NCI-H69 (cell line): ENCODE data around the gene SORCS2.

Source experiments
- DNase-seq: peaks from one replicate; lab custom pipeline; 2025; lab: John Stamatoyannopoulos, UW

Gene SORCS2

DNA sequence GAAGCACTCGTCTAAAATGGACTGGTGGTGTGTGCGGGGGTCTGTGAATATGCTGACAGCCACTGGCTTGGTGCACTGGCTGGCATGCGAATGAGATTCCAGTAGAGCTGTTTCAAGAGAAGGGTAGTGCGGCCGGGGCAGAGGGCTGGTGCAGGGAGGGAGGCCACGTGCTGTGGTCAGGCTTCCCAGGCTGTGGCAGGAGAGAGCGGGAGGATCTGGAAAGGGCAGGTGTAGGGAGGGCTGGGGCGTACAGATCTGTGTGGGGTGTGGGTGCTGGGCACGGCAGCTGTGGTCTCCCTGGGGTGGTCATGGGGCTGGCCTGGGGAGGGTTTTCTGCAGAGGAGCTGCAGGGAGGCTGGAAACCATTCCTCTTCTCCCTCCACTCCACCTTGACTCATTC, 30.2 kb downstream of the SORCS2 start:
- DNase-seq: no peak

DNA sequence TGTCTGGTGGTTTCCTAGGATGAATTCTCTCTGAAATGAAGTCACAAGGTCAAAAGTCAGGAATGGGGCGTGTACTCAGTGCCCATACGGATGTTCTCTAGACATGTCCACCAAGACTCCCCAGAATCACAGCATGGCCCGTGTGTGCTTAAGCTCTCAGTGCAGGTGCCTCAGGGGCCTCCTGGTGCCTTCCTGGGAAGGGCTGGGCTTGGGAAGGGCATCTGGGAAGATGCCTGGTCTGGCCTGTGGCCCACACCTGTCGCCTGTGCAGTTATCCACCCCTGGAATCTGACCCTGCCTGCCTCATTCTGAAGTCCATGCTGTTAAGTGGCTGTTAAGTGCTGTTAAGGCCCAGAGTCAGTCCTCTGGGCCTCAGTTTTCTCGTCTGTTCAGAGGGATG, 31.2 kb downstream of the SORCS2 start:
- peak; percentile 10 for DNase-seq

DNA sequence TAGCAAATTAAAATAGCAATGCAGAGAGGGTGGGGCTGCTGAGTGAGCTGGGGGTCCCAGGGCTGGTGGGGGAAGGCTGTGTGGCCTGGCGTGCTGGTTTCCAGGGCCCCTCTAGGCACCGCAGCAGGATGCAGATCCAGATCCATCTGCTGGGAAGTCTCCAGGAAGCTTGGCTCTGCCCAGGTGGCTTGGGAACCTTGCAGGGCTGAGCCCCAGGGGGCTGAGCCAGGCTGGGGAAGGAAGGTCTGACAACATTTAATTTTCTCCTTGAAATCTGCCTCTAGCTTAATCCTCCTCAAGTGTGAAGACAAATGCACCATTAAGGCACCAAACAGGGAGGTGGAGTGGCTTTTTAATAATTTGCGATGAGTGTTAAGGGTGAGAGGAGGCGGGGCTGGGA, 31.7 kb downstream of the SORCS2 start:
- peak; percentile 2 for DNase-seq

DNA sequence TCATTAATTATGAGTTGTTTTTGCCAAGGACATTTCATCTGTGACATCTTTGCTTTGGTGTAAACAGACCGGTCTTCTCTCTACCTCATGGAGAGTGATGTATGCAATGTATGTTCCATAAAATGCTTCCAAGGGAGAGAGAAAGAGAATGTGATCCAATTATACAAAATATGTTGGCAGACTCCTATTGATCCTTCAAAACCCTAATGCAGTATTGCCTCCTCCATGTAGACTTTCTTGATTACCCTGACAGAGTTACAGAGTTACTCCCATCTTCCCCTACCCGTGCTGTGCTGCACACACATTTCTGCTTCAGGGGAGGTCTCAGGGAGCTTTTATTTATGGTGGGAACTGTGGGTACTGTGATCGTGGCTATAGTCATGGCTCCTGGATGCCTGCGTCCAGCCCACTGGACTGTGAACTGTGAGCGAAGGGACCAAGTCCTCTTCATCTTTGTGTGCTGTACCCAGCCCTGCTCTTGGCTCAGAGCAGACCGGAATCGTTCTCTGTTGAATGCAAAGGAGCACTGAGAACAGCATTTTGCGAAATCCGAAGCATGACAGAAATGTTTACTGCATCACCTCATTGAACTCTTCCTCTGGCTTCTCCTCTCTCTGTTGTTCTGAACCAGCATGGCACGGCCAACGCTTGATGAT, 32.7 kb downstream of the SORCS2 start:
- no peak for DNase-seq

DNA sequence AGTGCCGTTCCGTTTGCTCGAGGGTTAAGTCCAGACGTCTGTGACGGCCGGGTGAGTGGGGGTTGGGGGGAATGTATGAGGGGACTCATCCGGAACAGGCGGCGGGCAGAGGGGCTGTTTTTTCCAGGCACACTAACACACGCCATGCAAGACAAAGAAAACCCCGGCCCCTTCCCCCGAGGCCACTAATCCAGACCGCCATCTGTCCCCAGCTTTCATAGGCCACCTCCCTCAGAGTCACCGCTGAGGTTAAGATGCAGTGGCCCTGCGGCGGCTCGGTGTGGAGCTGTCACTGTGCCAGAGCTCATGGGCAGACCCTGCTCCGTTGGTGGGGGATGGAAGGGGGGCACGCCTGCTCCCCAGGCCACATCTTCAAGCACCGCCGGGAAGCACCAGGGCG, 34.1 kb downstream of the SORCS2 start:
- peak; percentile 68 for DNase-seq

DNA sequence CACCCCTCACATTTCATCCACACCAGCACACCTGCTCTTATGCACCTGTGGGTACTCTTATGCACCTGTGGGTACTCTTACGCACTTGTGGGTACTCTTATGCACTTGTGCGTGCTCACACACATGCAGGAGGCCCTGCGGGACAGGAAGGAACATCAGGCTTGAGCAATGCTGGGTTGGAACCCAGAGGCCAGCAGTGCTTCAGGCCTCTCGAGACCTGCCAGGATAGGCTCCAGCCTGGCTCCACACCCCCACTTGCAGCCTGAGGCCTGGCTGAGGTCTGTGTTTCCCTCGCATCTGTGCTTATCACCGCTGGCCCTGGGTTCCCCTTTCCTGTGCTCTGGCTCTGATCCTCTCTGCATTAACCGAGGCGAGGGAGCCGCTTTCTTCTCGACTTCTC, 34.7 kb downstream of the SORCS2 start:
- DNase-seq: peak; percentile 41

DNA sequence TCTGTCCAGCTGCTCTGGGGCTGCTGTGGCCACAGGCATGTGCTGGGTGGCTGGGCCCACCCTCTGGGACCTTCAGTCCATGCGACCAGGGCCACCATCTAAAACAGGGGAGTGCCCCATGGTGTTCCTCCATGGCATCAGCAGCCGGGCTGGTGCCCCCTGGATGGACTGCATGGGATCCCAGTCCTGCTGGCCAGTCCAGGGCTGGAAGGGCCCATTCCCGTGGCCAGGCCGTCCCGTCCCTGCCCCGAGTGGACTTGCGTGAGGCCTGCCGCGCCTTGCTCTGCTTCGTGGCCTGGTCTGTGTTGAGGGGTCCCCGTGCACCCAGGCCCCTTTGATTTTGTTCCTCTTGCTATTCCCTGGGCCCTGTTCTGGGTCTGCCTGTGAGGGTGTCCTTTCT, 36.4 kb downstream of the SORCS2 start:
- no peak for DNase-seq

DNA sequence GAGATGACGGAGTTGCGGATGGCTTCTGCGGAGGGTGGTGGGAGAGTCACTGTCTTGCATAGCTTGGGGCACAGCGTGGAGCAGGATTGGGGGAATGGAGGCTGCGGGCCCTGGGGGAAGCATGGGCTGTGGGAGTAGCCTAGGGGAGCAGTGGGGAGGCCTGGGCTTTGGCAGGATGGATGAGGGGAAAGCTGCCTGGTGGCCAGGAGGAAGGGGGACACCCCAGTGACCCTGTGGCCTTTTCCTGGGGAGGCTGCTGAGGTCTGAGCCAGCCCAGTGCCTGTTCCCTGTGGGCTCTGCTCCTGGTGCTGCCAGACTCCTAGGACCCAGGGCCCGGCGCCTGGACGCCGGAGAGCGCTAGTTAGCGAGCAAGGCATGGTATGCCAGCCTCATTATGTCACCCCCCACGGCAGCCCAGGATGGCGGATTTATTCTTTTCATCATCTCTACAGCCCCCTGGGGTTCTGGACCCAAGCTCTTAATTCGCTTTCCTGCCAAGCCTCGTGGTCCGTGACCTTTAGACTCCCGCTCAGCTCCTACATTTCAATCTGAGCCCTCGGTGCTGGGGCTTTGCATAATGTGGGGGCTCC, 39.8 kb downstream of the SORCS2 start:
- DNase-seq: no peak

DNA sequence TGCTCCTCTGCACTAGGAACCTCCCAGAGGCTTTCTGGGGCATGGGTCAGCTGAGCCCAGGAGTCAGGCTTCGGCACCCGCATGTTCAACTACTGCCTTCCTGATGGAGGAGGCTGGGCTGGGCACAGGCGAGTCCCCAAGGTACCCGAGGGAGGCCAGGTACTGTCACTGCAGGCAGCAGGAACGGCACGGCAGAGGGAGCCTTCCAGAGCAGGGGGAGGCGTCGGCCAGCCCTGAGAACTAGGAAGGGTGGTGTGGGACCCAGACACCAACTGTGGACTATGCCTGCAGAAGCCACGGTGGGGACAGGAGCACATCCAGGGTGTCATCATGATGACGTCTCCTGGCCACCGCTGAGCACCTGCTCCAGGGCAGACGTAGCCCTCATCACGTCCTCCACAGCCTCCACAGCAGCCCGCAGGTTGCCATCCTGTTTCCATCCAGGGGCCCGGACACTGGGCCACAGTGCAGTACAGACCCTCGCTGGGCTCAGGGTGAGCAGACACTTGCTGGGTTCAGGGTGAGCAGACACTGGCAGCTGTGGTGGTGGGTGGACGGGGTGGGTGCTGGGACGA, 40.8 kb downstream of the SORCS2 start:
- DNase-seq: no peak

DNA sequence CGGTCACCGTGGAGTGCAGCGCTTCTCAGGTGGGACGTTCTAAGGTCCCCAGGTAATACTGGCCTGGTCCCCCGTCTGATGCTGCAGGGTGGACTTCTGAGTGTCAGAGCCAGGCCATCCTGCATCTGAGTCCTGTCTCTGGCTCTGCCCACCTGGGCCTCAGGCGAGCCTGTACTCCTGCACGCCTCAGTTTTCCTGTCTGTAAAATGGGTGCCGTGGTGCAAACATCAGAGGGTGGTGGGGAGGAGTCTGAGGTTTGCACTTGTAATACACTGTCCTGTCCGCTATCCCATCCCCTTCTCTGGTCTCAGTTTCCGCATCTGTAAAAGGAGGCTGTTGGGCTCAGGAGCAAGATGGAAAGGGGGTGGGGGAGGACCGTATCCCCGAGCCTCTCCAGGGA, 41.3 kb downstream of the SORCS2 start:
- no peak for DNase-seq

DNA sequence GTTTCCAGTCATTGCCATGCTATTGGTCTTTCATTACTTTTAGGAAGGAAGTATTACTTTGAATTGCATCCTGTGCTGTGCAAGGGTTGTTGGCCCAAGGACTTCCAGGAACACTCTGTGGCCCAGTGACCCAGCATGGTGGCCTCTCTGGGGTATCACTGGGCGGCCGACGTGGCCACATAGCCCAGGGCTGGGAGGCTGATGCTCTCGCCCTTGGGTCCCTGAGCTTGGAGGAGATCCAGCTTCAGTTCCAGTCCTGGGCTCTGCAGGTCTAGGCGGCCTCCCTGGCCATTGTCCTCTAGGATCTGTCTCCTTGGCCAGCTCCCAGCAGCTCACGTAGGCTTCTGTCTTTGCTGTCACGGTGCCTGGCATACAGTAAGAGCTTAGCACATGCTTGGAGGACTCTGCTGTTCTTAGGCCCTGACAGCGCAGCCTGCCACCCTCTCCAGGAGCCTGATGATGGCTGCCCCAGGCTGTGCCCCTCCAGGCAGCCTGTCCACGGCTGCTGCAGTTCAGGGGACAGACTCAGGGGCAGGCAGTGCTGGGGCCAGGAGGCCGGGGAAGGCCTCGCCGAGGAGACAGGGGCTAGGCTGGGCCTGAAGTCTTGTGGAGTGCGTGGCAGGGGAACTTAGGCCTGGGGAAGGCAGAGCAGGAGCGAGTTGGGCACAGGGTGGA, 42.2 kb downstream of the SORCS2 start:
- DNase-seq: no peak

DNA sequence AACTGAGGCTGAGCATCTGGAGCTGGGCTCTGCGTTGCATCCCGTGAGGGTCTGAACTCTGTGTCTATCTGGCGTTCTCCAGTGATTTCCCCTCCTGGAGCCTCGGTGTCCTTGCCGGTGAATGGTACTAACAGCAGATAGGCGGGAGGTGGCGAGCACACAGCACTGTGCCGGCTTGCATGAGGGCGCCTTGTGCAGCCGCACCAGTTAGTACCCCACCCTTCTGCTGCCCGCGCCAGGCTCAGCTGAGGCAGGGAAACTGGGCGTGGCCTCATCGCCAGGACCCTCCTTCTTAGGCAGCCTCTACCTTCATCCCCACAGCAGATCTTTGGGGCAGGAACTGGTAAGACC, 42.7 kb downstream of the SORCS2 start:
- no peak for DNase-seq

DNA sequence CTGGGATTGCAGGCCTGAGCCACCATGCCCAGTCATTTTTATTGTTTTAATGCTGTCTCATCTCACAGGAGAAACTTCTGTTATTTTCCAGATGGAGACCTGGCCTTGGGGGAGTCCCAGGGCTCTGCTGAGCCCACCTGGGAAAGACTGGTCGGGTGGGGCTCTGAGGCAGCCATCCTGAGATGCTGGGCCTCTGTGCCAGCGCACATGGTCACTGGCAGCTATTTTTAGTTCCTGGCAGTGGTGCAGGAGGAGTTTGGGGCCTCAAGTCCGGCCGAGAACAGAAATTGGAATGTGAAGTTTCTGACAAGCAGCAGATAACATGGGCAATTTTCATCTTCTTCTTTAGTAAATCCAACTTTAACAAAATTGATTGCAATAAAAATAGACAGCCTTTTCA, 44.5 kb downstream of the SORCS2 start:
- DNase-seq: no peak

DNA sequence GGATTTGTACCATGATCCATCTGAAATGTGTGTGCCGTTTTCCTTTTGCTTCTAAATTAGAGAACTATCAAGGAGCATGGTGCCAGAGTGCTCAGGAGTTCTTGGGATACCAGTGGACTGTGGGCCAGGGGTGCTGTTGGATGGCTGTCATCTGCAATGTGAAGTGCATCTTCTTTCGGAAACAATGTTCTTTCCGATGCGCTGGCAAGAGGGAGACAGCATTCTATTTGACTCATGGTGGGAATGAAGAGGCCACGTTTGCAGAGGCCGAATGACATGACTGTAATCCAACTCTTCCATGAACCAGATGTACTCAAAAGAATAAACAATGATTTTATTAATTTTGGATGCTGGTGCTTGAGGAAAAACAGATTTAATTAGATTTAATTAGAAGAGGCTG, 45.5 kb downstream of the SORCS2 start:
- no peak for DNase-seq

DNA sequence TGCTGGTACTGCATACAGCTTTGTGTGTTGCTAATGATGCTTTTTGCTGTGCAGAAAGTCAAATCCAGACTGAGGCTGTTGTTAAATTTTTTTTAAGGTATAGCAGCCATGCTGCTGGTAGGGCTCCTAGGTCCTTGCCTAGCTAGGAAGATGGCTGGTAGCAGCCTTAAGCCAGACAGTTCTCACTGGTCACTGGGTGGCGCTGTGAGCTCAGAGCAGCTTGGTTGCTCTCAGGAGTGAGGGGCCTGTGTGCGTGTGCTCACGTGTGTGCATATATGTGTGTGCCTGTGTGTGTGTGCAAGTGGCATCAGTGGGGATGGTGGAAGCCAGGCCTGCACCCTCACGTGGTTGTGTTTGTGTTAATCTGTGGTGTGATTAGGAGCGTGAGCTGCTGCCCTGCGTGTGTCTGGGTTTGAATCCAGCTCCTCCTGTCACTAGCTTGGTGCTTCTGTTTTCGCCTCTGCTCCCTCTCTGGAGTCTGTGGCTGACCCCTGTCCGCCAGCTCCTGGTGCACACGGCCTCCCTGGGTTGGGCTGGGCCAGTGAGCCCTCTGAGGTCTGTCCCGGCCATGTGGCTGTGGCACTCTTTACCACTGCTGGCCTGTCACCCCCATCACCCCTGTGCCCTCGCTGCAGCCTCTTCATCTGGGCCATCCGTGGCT, 46.1 kb downstream of the SORCS2 start:
- peak; percentile 32 for DNase-seq

DNA sequence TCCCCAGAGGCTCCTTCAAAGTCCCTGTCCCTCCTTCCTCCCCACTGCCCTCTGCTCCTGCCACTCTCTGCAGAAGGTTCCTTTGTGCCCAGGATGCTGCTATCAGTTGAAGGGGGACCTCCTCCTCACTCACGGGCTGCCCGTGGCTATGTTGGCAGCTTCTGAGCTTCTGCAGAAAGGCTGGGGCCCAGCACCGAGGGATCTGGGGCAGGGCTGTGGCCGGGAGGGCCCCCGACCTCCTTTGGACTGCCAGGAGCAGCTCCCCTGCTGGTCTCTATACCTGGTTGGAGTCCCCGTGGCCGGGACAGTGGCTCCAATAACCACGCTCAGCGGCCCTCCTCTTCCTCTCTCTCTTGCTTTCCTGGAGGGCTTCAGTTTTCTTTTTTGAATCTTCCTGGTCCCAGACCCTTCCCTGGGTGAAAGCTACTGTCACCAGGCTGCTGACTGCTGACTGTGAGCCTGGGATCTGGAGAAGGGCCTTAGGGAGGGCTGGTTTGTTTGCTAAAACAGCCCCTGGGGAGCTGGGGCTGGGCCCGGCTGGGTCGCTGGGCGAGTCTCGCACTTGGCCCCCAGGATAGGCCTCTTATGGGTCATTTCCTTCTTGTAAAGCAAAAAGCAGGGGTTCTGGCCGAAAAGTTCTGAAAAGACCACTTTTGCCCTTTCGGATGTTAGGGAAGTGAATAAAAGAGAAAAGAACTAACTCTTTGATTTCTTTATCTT, 46.9 kb downstream of the SORCS2 start:
- DNase-seq: no peak

DNA sequence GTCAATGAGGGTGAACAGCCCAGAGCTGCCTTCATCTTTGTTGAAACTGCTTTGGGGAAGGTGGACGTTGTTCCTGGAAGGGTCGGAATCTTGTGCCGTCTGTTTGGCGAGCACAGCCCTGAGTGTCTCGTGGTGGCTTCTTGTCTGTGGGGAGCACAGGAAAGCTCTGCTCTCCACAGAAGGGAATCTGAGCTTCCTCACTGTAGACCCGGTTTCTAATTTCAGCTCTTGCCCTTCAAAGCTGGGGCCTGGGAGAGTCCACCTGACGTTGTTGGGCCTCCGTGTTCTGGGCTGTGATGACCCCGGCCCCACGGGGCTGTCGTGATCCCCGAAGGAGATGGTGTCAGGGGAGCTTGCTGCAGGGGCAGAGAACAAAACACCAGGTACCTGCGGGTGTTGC, 47.5 kb downstream of the SORCS2 start:
- DNase-seq: no peak

DNA sequence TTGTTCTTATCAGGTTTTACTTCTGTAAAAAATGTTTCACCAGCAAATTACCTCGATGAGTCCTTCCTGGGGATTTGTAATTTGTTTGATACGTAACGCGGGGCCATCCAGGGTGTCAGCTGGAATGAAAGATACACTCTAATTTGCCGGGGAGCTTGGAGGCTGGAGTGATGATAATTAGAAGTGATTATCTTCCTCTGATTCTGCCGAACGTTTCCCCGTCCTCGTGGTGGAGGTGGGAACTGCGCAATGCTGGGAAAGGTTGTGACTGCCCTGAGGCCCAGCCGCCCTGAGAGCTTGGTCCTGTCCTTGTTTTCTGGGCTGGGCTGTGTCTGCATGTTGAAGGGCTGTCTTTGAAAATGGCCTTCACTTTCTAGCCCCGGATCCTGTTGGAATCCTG, 48.0 kb downstream of the SORCS2 start:
- peak; percentile 36 for DNase-seq

DNA sequence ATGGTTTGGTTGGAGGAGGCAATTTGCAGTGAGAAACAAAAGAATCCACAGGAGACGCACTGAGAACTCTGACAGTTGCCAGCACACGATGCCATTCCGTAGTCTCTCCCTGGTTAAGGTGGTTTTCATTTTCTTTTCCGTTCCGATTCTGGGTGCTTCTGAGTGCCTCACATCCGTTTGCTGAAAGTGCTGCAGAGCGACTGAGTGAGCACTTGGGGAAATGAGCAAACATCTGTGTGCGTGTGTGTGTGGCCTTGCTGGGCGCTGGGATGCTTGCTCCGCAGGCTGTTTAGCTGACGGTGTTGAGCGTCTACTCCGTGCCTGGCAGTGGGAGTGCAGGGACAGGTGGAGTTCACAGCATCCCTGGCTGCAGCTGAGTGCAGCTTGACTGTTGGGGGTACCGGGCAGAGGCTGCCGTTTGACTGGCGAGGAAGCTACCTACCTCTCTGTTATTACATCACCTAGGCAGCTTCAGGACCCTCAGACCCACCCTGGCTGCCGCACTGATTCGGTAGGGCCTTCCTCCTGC, 49.3 kb downstream of the SORCS2 start:
- no peak for DNase-seq

DNA sequence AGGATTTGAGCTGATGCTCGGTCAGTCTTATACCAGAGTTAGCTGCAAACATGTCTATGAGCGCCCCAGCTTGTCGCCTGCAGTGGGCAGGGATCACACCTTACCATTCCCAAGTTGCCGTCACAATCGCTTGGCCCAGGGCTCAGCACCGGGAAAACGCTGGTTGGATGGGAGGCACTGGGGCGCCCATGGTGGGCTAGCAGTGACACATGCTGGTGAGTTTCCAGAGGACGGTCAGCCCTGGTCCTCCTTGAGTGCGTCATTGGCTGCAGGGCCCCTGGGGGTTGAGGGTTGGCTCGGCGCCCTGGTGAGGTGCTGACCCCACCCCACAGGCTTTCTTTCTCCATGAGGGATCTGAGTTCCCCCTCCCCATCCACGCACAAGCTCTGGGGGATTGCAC, 50.4 kb downstream of the SORCS2 start:
- no peak for DNase-seq

DNA sequence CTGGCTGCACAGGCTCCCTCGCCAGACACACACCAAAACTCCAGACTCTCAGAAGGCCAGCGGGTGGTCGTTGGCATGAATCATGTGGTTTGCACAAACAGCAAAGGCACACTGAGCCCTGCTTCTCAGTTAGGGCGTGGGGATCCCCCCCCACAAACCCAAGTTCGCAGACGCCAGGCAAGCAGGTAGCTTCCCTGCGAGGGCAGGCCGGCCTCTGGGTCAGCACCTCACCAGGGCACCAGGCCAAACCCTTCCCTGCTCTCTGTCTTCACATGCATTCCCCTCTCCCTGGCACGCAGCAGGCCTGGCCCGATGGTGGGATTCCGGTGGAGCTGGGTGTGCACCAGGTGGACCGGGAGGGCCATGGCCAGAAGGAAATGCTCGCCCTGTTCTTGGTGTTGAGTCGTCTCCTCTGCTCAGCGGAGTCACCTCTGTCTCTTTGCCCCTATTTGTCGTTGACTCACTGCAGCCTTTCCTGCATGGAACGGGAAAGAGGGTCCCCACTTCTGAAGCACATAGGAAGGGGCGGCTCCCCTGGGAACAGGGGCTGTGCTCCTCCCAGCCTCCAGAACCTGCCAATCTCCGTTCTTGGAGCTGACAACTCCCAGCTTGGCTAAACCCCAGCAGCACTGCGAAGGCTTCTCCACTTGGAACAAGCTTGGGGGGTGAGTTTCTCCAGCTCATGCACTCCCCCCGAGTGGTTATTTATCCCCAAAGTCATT, 51.4 kb downstream of the SORCS2 start:
- no peak for DNase-seq
